Smooth muscle cell (in vitro differentiated cells): ENCODE data around the gene TJP1. TPM values are rescaled to one million over a fixed set of nuclear protein-coding genes. Genes with fewer than 3 reads are reported as not detected.

ENCODE experiments used
- DNase-seq: peaks from one replicate; lab custom pipeline; 2025; ENCODE audit not compliant: unreplicated experiment; lab: John Stamatoyannopoulos, UW
- H2AFZ ChIP-seq: fragments of 200-600 bp; sonication (generic); 2 replicates; pipeline ENCODE4 v1.6.0; 2016; ENCODE audit warnings: antibody characterized with exemption, low read depth, mild to moderate bottlenecking
- H3F3A ChIP-seq: fragments of 200-600 bp; sonication (generic); 2 replicates; pipeline ENCODE4 v1.6.0; 2017; ENCODE audit warnings: antibody characterized with exemption, low read depth
- H3K27ac ChIP-seq: fragments of 200-600 bp; sonication (generic); 2 replicates; pipeline ENCODE4 v1.5.1; 2016; ENCODE audit warnings: low read depth, mild to moderate bottlenecking
- H3K27me3 ChIP-seq: fragments of 200-600 bp; sonication (generic); 2 replicates; pipeline ENCODE4 v1.6.1; 2016; ENCODE audit warnings: low read depth, mild to moderate bottlenecking
- H3K36me3 ChIP-seq: fragments of 200-600 bp; sonication (generic); 2 replicates; pipeline ENCODE4 v1.5.1; 2016; ENCODE audit warnings: low read depth
- H3K4me1 ChIP-seq: fragments of 200-600 bp; sonication (generic); 2 replicates; pipeline ENCODE4 v1.5.1; 2016; ENCODE audit warnings: low read depth
- H3K4me2 ChIP-seq: fragments of 200-600 bp; sonication (generic); 2 replicates; pipeline ENCODE4 v1.6.0; 2016; ENCODE audit warnings: mild to moderate bottlenecking
- H3K4me3 ChIP-seq: fragments of 200-600 bp; sonication (generic); 2 replicates; pipeline ENCODE4 v1.5.1; 2016; ENCODE audit warnings: mild to moderate bottlenecking
- H3K79me2 ChIP-seq: fragments of 200-600 bp; sonication (generic); 2 replicates; pipeline ENCODE4 v1.6.0; 2016; ENCODE audit warnings: low read depth, mild to moderate bottlenecking
- H3K9ac ChIP-seq: fragments of 200-600 bp; sonication (generic); 2 replicates; pipeline ENCODE4 v1.6.0; 2016; ENCODE audit warnings: low read depth
- H3K9me3 ChIP-seq: fragments of 200-600 bp; sonication (generic); replicated peaks from 2 replicates; pipeline ENCODE4 v1.5.1; 2016; ENCODE audit warnings: low read depth
- H4K20me1 ChIP-seq: fragments of 200-600 bp; sonication (generic); 2 replicates; pipeline ENCODE4 v1.6.0; 2016; ENCODE audit warnings: low read depth
- WGBS: methylation state at CpG from one replicate; pipeline ENCODE4 v1.1.7; 2016; ENCODE audit warnings: low lambda C conversion rate; 5-methylcytosine and 5-hydroxymethylcytosine counted together
- polyA plus RNA-seq: library from polyadenylated mRNA; unstranded; fragments of >200 nt; fragmentation: Nextera tagmentation; extraction: Ambion mirVana; gene quantifications from 2 replicates; pipeline ENCODE4 v1.2.1, GENCODE V29; 2016
- total RNA-seq: library from RNA; depleted of rRNA; stranded (reverse); fragments of >200 nt; gene quantifications from 2 replicates; pipeline ENCODE4 v1.2.3, GENCODE V29; 2014
- TF ChIP-seq, protein P1 (sequence below): fragments of 200-600 bp; sonication (generic); IDR thresholded peaks from 2 replicates; pipeline ENCODE4 v1.5.1; 2017; ENCODE audit warnings: borderline replicate concordance, mild to moderate bottlenecking, antibody characterized with exemption; ENCODE audit not compliant: insufficient read depth, poor library complexity, severe bottlenecking

TJP1 gene
- total and polyA plus RNA-seq, 2 experiments from 2014 or later, result 28.4 to 73.1 TPM

GRCh38 chr15:29815000-29815710 lies 7.1 kb downstream of the TJP1 start:
- 52% methylated on average over 3 of the region's 3 CpGs for WGBS
- H3K4me3 ChIP-seq, result no peak overlapping the region
- no peaks in the 10 kb centered on the region for H3K36me3 ChIP-seq
- H3K79me2 ChIP-seq, result peaks cover 100% of the 10 kb centered on the region
- TF ChIP-seq, protein P1, sequence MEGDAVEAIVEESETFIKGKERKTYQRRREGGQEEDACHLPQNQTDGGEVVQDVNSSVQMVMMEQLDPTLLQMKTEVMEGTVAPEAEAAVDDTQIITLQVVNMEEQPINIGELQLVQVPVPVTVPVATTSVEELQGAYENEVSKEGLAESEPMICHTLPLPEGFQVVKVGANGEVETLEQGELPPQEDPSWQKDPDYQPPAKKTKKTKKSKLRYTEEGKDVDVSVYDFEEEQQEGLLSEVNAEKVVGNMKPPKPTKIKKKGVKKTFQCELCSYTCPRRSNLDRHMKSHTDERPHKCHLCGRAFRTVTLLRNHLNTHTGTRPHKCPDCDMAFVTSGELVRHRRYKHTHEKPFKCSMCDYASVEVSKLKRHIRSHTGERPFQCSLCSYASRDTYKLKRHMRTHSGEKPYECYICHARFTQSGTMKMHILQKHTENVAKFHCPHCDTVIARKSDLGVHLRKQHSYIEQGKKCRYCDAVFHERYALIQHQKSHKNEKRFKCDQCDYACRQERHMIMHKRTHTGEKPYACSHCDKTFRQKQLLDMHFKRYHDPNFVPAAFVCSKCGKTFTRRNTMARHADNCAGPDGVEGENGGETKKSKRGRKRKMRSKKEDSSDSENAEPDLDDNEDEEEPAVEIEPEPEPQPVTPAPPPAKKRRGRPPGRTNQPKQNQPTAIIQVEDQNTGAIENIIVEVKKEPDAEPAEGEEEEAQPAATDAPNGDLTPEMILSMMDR, result no peak
- no peaks in the 10 kb centered on the region for H3F3A ChIP-seq
- H3K9ac ChIP-seq, result no peak overlapping the region
- no peak overlapping the region for H2AFZ ChIP-seq
- no peak for DNase-seq
- H3K9me3 ChIP-seq, result no peaks in the 10 kb centered on the region
- peaks cover 30% of the 10 kb centered on the region for H3K4me1 ChIP-seq
- H3K27ac ChIP-seq, result peak overlapping the region; percentile 37
- peaks cover 99% of the 10 kb centered on the region for H4K20me1 ChIP-seq
- H3K27me3 ChIP-seq, result no peaks in the 10 kb centered on the region
- peak overlapping the region; percentile 6 for H3K4me2 ChIP-seq

DNA sequence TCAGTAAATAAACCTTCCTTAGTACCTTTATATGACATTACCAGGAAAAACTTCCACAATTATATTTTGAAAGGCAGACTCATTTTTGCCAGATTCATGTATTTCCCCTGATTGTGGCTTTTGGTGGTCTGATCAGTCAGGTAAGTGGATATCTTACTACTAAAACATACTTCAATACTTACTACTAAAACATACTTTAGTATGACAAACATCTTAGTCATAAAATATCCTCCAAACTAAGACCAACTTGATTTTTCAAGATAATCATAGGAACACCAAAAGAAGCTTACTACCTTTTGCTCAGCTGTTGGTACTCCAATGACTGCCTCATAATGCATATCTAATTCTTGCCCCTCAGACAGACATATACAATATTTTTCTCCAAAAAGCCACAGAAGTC lies 9.3 kb downstream of the TJP1 start:
- Histone ChIP-seq H3K4me3 (no peak overlapping the region), H2AFZ (no peak overlapping the region), H3K4me2 (peak overlapping the region; percentile 30), H3K27me3 (no peaks in the 10 kb centered on the region), H3K9ac (no peak overlapping the region), H3K27ac (peak overlapping the region; percentile 68), H3K9me3 (no peaks in the 10 kb centered on the region), H3K79me2 (peaks cover 100% of the 10 kb centered on the region), H3K36me3 (no peaks in the 10 kb centered on the region), H3F3A (no peaks in the 10 kb centered on the region), H4K20me1 (peaks cover 99% of the 10 kb centered on the region), H3K4me1 (peaks cover 21% of the 10 kb centered on the region)
- DNase-seq, result no peak
- TF ChIP-seq, protein P1, result no peak

DNA sequence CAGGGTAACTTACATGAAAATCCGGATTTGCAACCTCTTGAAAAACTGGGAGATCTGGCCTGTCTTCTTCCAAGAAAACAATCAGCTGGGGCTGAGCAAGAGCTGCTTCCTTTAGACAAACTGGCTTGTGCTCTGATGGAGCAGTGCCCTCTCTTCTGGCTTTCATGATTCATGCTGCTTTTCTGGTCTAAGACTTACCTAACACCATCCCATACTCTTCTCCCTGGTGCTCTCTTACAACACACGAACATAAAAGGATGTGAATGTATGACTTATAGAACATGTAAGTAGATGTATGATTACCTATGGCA lies 9.9 kb downstream of the TJP1 start:
- H3K27ac ChIP-seq, result peak overlapping the region; percentile 68
- no peaks in the 10 kb centered on the region for H3F3A ChIP-seq
- no peaks in the 10 kb centered on the region for H3K9me3 ChIP-seq
- H3K4me3 ChIP-seq, result no peak overlapping the region
- TF ChIP-seq, protein P1, result no peak
- peak overlapping the region; percentile 30 for H3K4me2 ChIP-seq
- 43% methylated on average over 2 of the region's 2 CpGs for WGBS
- no peak overlapping the region for H2AFZ ChIP-seq
- DNase-seq, result no peak
- H3K27me3 ChIP-seq, result no peaks in the 10 kb centered on the region
- H3K4me1 ChIP-seq, result peaks cover 21% of the 10 kb centered on the region
- H3K36me3 ChIP-seq, result no peaks in the 10 kb centered on the region
- peaks cover 100% of the 10 kb centered on the region for H3K79me2 ChIP-seq
- H3K9ac ChIP-seq, result no peak overlapping the region
- H4K20me1 ChIP-seq, result peaks cover 98% of the 10 kb centered on the region
